Measurements from ENCODE around the gene GATA3.

The GATA3 gene

DNA sequence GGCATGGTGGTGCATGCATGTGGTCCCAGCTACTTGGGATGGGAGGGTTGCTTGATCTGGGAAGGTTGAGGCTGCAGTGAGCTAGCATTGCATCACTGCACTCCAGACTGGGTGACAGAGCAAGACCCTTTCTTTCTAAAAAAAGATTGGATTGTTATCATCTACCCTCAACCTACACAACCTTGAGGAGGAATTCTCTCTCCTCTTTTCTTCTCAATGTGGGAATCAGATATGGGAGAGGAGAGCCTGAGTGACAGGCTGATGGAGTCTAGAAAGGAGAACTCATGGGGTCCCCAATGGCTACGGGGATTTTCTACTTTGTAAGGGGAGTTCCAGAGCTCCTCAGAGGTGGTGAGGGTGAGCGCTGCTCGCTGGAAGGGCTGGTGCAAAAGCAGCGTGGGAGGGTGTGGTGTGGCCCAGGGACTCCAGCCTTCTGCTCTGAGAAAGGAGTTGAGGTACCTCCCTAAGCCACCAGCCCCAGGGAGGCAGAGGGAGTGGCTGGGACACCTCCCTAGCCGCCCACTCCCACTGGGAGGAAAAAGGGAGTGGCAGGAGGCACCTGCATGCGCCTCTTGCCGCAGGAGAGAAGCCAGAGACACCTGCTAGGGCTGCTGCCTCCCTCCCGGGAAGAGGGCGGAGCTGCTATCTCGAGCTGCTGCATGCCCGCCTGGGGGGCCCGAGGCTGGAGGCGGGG is 48.4 kb downstream of the GATA3 start:
- DNase-seq, result no peak

GRCh38 chr10:8103543-8103942 is 49.1 kb downstream of the GATA3 start:
- DNase-seq, result no peak

- no peak for DNase-seq
These were observed 49.5 kb downstream of the GATA3 start for GRCh38 chr10:8104005-8104404.

DNA sequence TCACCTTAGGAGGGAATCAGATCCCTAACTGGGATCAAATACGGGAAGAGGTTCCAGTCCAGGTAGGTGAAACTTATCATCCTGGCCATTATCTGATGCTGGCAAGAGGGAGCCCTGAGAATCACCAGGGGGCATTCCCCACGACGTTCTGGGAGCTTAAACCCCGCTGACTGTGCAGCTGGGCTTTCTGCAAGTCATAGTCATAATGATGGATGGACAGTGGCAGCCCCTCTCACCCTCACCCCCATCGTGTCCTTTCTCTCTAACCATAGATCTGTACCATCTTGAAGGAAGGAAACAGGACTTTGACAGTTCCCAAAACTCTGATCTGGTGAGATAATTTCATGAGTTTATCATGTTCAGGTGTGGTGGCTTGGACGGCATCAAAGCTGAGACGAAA is 50.2 kb downstream of the GATA3 start:
- no peak for DNase-seq

DNA sequence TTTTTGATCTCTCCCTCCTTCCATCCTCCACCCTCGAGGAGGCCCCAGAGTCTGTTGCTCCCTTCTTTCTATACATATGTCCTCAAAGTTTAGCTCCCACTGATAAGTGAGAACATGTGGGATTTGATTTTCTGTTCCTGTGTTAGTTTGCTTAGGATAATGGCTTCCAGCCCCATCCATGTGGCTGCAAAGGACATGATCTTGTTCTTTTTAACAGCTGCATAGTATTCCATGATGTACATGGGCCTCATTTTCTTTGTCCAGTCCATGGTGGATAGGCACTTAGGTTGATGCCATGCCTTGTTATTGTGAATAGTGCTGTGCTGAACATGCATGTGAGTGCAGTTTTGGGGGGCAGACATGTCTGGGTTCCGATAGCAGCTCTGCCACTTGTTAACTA is 51.4 kb downstream of the GATA3 start:
- DNase-seq, result no peak

GRCh38 chr10:8112230-8112905 is 57.9 kb downstream of the GATA3 start:
- no peak for DNase-seq

- no peak for DNase-seq
These were observed 58.5 kb downstream of the GATA3 start for GRCh38 chr10:8112942-8113442.

GRCh38 chr10:8113616-8114015 is 59.1 kb downstream of the GATA3 start:
- no peak for DNase-seq

DNA sequence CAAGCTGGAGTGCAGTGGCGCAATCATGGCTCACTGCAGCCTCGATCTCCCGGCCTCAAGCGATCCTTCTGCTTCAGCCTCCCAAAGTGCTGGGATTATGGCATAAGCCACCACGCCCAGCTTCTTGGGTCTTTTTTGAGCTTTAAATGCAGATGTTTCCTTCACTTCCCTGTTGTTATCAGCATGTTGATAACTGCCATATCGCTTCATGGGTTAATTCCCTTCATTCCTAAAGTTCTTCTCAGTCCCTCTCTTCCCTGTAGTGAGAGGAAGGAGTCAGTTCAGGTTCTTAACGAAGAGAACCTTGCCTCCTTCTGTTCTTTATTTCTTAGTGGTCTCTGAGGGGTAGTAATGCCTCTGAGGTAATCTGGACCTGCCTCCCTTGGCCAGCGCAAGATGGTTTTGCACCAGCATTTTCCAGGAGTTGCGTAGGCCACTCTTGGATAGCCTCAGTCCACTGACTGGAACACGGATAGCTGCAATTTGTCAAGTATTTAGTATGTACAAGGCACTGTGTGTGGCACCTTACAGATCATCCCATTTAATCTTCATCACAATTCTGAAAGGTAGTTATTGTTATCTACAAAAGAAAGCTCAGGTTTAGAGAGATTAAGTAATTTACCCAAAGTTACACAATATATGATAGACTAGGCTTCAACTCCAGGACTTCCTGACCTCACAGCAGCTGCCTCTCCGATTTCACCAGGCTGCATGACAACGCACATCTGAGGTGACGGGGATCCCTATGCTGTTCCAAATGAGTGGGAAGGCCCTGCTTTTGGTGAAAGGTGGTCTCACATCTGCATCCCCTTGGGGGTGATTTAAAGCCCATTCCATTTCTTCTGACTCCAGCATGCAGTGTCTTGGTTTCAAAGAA is 60.5 kb downstream of the GATA3 start:
- DNase-seq, result no peak

- no peak for DNase-seq
These were observed 61.1 kb downstream of the GATA3 start for GRCh38 chr10:8115618-8115980.

DNA sequence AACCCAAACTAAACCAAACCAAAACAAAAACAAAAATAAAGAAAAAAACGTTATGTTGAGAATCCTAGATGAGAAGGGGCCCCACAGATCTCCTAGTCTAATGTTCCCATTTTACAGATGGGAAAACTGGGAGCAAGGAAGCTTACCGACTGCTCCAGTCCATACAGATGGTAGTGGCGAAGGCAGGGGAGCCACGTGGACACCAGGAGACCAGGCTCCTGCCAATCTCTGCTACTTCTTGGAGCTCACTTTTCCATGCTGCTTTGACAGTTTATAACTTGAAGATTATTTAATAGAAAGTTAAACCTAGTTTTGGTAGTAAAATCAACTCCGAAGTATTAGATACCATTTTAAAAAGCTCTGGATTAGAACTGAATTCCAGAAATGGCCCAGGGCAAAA is 62.0 kb downstream of the GATA3 start:
- DNase-seq, result no peak

DNA sequence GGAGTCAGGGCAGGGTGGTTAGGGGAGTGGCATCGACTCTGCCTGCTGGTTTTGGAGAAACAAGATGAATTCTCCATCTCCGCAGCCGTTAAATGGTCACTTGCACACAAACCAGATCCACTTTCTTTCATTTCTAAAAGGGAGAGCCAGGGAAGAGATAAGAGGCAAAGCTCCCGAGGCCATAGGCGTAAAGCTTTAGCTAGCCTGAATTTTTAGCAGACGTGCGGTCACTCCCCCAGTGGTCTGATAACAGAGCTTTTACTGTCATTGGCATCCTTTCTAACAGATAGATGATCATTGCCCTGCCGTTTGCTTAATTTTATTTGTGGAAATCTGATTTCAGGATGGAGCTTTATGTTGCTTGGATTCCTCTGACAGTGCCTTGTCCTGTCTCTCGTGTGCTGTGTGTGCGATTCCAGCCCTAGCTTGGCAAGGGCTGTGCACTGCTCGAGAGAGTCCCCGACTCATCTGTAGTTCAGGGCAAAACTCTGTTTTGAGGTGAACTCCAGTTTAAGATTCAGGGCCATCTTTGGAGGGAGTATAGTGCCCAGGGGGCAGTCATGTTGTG is 62.5 kb downstream of the GATA3 start:
- no peak for DNase-seq

GRCh38 chr10:8121201-8121890 is 66.9 kb downstream of the GATA3 start:
- DNase-seq, result no peak

DNA sequence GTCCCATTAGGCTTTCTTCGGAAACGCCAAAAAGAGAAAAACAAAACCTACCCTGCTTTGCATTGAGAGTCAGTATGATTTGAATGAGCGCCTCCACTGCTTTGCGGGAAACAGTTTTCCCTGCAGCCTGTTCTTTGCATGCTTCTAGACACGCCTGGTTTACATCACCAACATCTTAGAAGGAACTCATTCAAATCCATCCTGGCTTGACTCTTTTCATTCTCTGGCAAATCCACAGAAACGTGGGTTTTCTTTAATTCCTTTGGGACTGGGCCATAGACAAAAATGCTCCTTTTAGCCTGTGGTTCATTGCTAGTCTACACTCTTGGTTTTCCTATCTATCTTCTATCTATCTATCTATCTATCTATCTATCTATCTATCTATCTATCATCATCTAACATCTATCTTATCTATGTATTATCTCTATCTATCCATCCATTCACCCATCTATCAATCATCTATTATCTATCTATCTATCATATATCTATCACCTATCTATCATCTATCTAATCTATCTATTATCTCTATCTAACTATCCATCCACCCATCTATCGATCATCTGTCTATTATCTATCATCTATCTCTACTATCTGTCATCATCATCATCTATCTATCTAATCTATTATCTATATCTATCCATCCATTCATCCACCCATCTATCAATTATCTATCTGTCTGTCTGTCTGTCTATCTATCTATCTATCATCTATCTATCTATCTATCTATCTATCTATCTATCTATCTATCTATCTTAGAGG is 68.3 kb downstream of the GATA3 start:
- no peak for DNase-seq

- no peak for DNase-seq
These were observed 69.9 kb downstream of the GATA3 start for GRCh38 chr10:8124436-8124835.

All from stimulated activated CD4-positive, alpha-beta T cell treated with anti-CD3 and anti-CD28 coated beads, Interleukin-15, amount 100 ng/mL, for 24 hours (primary cell).